GM23248 (cell line): ENCODE results near the gene NAV3. TPM values are rescaled to one million over a fixed set of nuclear protein-coding genes. Genes with fewer than 3 reads are reported as not detected.

Source experiments
- DNase-seq: peaks from one replicate; pipeline ENCODE4 v3.0.0-alpha.2; 2015
- H2AFZ ChIP-seq: fragments of 200-600 bp; sonication (generic); 2 replicates; pipeline ENCODE4 v1.6.1; 2016; ENCODE audit warnings: antibody characterized with exemption
- H3F3A ChIP-seq: fragments of 200-600 bp; sonication (generic); 2 replicates; pipeline ENCODE4 v1.6.1; 2016; ENCODE audit warnings: mild to moderate bottlenecking, antibody characterized with exemption, mixed run types; ENCODE audit not compliant: insufficient read depth
- H3K27ac ChIP-seq: fragments of 200-600 bp; sonication (generic); 2 replicates; pipeline ENCODE4 v1.5.1; 2016; ENCODE audit warnings: mild to moderate bottlenecking
- H3K27me3 ChIP-seq: fragments of 200-600 bp; sonication (generic); replicated peaks from 2 replicates; pipeline ENCODE4 v1.6.1; 2016; ENCODE audit warnings: mild to moderate bottlenecking; ENCODE audit not compliant: insufficient read depth
- H3K36me3 ChIP-seq: fragments of 200-600 bp; sonication (generic); 2 replicates; pipeline ENCODE4 v1.6.1; 2016; ENCODE audit warnings: low read depth, mild to moderate bottlenecking
- H3K4me1 ChIP-seq: fragments of 200-600 bp; sonication (generic); 2 replicates; pipeline ENCODE4 v1.6.1; 2016; ENCODE audit warnings: mild to moderate bottlenecking; ENCODE audit not compliant: insufficient read depth
- H3K4me2 ChIP-seq: fragments of 200-600 bp; sonication (generic); one replicate; pipeline ENCODE4 v1.6.1; 2016; ENCODE audit warnings: mild to moderate bottlenecking; ENCODE audit not compliant: unreplicated experiment
- H3K4me3 ChIP-seq: fragments of 200-600 bp; sonication (generic); 2 replicates; pipeline ENCODE4 v1.5.1; 2016; ENCODE audit warnings: mild to moderate bottlenecking
- H3K79me2 ChIP-seq: fragments of 200-600 bp; sonication (generic); 2 replicates; pipeline ENCODE4 v1.6.1; 2016; ENCODE audit warnings: mild to moderate bottlenecking; ENCODE audit not compliant: insufficient read depth
- H3K9ac ChIP-seq: fragments of 200-600 bp; sonication (generic); 2 replicates; pipeline ENCODE4 v1.6.1; 2016; ENCODE audit warnings: mild to moderate bottlenecking
- H3K9me2 ChIP-seq: fragments of 200-600 bp; sonication (generic); 2 replicates; pipeline ENCODE4 v1.6.1; 2016; ENCODE audit warnings: mixed run types, mild to moderate bottlenecking, moderate library complexity; ENCODE audit not compliant: insufficient read depth
- H3K9me3 ChIP-seq: fragments of 200-600 bp; sonication (generic); one replicate; pipeline ENCODE4 v1.6.1; 2017; ENCODE audit warnings: low read depth
- H4K20me1 ChIP-seq: fragments of 200-600 bp; sonication (generic); 2 replicates; pipeline ENCODE4 v1.6.0; 2016; ENCODE audit not compliant: insufficient read depth
- EZH2 ChIP-seq: fragments of 200-600 bp; sonication (generic); IDR thresholded peaks from 2 replicates; pipeline ENCODE4 v1.6.1; 2018; ENCODE audit warnings: antibody characterized with exemption, mild to moderate bottlenecking; ENCODE audit not compliant: insufficient read depth, poor library complexity, severe bottlenecking
- EZH2phosphoT487 ChIP-seq: fragments of 200-600 bp; sonication (generic); IDR thresholded peaks from 2 replicates; pipeline ENCODE4 v1.6.1; 2018; ENCODE audit warnings: antibody characterized with exemption, moderate library complexity, mild to moderate bottlenecking, low read depth; ENCODE audit not compliant: insufficient read depth
- WGBS, 2 experiments: methylation state at CpG; one replicate each; pipeline ENCODE4 v1.1.6; 2015 to 2017; ENCODE audit warnings: low lambda C conversion rate in 2 of 2, low coverage in 1 of 2; ENCODE audit errors: missing lambda C conversion rate in 2 of 2; 5-methylcytosine and 5-hydroxymethylcytosine counted together
- in situ Hi-C: fragments of 300-500 bp; cut with MboI; formaldehyde crosslinking; loops from 2 replicates; pipeline ENCODE4 v1.15.0; 2020
- polyA plus RNA-seq: library from polyadenylated mRNA; unstranded; fragments of >200 nt; fragmentation: Nextera tagmentation; extraction: Ambion mirVana; gene quantifications from 2 replicates; pipeline ENCODE4 v1.2.1, GENCODE V29; 2016
- total RNA-seq: library from RNA; depleted of rRNA; stranded (reverse); fragments of >200 nt; shearing (Covaris generic); gene quantifications from 2 replicates; pipeline ENCODE4 v1.2.3, GENCODE V29; 2014

NAV3 gene
- total and polyA plus RNA-seq, 2 experiments from 2014 or later, result 24.2 to 69.9 TPM

- Histone ChIP-seq H3K36me3 (peaks cover 13% of the 10 kb centered on the region), H3K79me2 (peaks cover 62% of the 10 kb centered on the region), H3K4me3 (no peak overlapping the region), H4K20me1 (no peaks in the 10 kb centered on the region), H3K4me2 (no peak overlapping the region), H3F3A (peaks cover 12% of the 10 kb centered on the region; the same call in 1 of the 2 replicates), H3K9me2 (no peaks in the 10 kb centered on the region), H3K9me3 (no peaks in the 10 kb centered on the region), H3K4me1 (peaks cover 17% of the 10 kb centered on the region), H3K9ac (no peak overlapping the region), H3K27ac (no peak overlapping the region), H3K27me3 (no peaks in the 10 kb centered on the region), H2AFZ (no peak overlapping the region)
- in situ Hi-C loops, result no loop called here
- DNase-seq, result no peak
- WGBS, 2 experiments, result 91 to 95% methylated on average over 1 of the region's 1 CpG
- TF ChIP-seq EZH2, result no peak
- no peak for TF ChIP-seq EZH2phosphoT487
Measured at GRCh38 chr12:78040111-78040510, 209.4 kb downstream of the NAV3 start.

- H4K20me1 ChIP-seq, result no peaks in the 10 kb centered on the region
- no peak for DNase-seq
- H3F3A ChIP-seq, result 0 out of 2 replicates have a peak, but pooled peaks cover 4% of the 10 kb centered on the region
- no peaks in the 10 kb centered on the region for H3K9me3 ChIP-seq
- no peak overlapping the region for H2AFZ ChIP-seq
- TF ChIP-seq EZH2, result no peak
- no peak for TF ChIP-seq EZH2phosphoT487
- H3K79me2 ChIP-seq, result peaks cover 62% of the 10 kb centered on the region
- in situ Hi-C loops, result no loop called here
- 97 to 99% methylated on average over 12 of the region's 12 CpGs for WGBS, 2 experiments
- no peaks in the 10 kb centered on the region for H3K27me3 ChIP-seq
- H3K4me3 ChIP-seq, result no peak overlapping the region
- no peak overlapping the region for H3K27ac ChIP-seq
- no peaks in the 10 kb centered on the region for H3K4me1 ChIP-seq
- H3K4me2 ChIP-seq, result no peak overlapping the region
- no peak overlapping the region for H3K9ac ChIP-seq
- H3K9me2 ChIP-seq, result no peaks in the 10 kb centered on the region
- peaks cover 33% of the 10 kb centered on the region for H3K36me3 ChIP-seq
Measured at GRCh38 chr12:78050790-78051189, 220.1 kb downstream of the NAV3 start.

- peaks cover 17% of the 10 kb centered on the region for H3F3A ChIP-seq
- H3K4me1 ChIP-seq, result peaks cover 24% of the 10 kb centered on the region
- H3K27ac ChIP-seq, result no peak overlapping the region
- H3K4me3 ChIP-seq, result no peak overlapping the region
- H4K20me1 ChIP-seq, result no peaks in the 10 kb centered on the region
- no peak for TF ChIP-seq EZH2phosphoT487
- no peak for TF ChIP-seq EZH2
- H3K79me2 ChIP-seq, result peaks cover 65% of the 10 kb centered on the region
- no peak overlapping the region for H3K9ac ChIP-seq
- no peaks in the 10 kb centered on the region for H3K9me3 ChIP-seq
- no peaks in the 10 kb centered on the region for H3K27me3 ChIP-seq
- no peak overlapping the region for H2AFZ ChIP-seq
- no peak overlapping the region for H3K4me2 ChIP-seq
- in situ Hi-C loops, result no loop called here
- no peak for DNase-seq
- H3K36me3 ChIP-seq, result peaks cover 30% of the 10 kb centered on the region
- no peaks in the 10 kb centered on the region for H3K9me2 ChIP-seq
Measured at GRCh38 chr12:78055545-78055944, 224.9 kb downstream of the NAV3 start.

GRCh38 chr12:78057075-78057474, 226.4 kb downstream of the NAV3 start:
- Histone ChIP-seq H2AFZ (no peak overlapping the region), H3K4me2 (no peak overlapping the region), H3K79me2 (peaks cover 75% of the 10 kb centered on the region), H3K27me3 (no peaks in the 10 kb centered on the region), H3K36me3 (peaks cover 26% of the 10 kb centered on the region), H3K9ac (no peak overlapping the region), H3F3A (peaks cover 17% of the 10 kb centered on the region), H3K27ac (no peak overlapping the region), H4K20me1 (no peaks in the 10 kb centered on the region), H3K4me1 (peaks cover 28% of the 10 kb centered on the region), H3K9me2 (no peaks in the 10 kb centered on the region), H3K9me3 (no peaks in the 10 kb centered on the region), H3K4me3 (no peak overlapping the region)
- TF ChIP-seq EZH2phosphoT487 (no peak), EZH2 (no peak)
- DNase-seq, result no peak
- 98 to 100% methylated on average over 1 of the region's 1 CpG for WGBS, 2 experiments
- in situ Hi-C loops, result no loop called here

- Histone ChIP-seq H3K9me2 (no peaks in the 10 kb centered on the region), H3K4me2 (peak overlapping the region; percentile 2), H4K20me1 (no peaks in the 10 kb centered on the region), H3K9ac (no peak overlapping the region), H3K79me2 (peaks cover 67% of the 10 kb centered on the region), H3K4me3 (no peak overlapping the region), H3K27ac (peak overlapping the region; percentile 28), H3F3A (peaks cover 20% of the 10 kb centered on the region), H3K4me1 (peaks cover 39% of the 10 kb centered on the region), H2AFZ (no peak overlapping the region), H3K27me3 (no peaks in the 10 kb centered on the region), H3K9me3 (no peaks in the 10 kb centered on the region), H3K36me3 (peaks cover 19% of the 10 kb centered on the region; the same call in 1 of the 2 replicates)
- in situ Hi-C loops, result no loop called here
- 93 to 100% methylated on average over 1 of the region's 1 CpG for WGBS, 2 experiments
- DNase-seq, result peak; percentile 77
- TF ChIP-seq EZH2phosphoT487, result no peak
- no peak for TF ChIP-seq EZH2
Measured at GRCh38 chr12:78060186-78060585, 229.5 kb downstream of the NAV3 start.
